Mesendoderm (in vitro differentiated cells): ENCODE results near the gene MAGIX.
A peak's percentile ranks its signal among the peaks of the same experiment; 100 is the strongest.

ENCODE experiments used
- DNase-seq: peaks from one replicate; pipeline ENCODE4 v3.0.0; 2013
- H2AK5ac ChIP-seq: 2 replicates; pipeline ENCODE4 v1.6.1; 2013; ENCODE audit warnings: low read length, inconsistent platforms
- H2BK120ac ChIP-seq: 2 replicates; pipeline ENCODE4 v1.6.1; 2013; ENCODE audit warnings: low read depth, mild to moderate bottlenecking, low read length, moderate library complexity, mixed read lengths
- H2BK15ac ChIP-seq: replicated peaks from 2 replicates; pipeline ENCODE4 v1.6.1; 2013; ENCODE audit warnings: low read depth, mild to moderate bottlenecking, moderate library complexity
- H2BK5ac ChIP-seq: 2 replicates; pipeline ENCODE4 v1.6.1; 2013; ENCODE audit warnings: low read length, inconsistent platforms
- H3K18ac ChIP-seq: 2 replicates; pipeline ENCODE4 v1.6.1; 2013; ENCODE audit warnings: mild to moderate bottlenecking, low read length, mixed read lengths
- H3K23ac ChIP-seq: one replicate; pipeline ENCODE4 v1.6.1; 2013; ENCODE audit warnings: low read length
- H3K27ac ChIP-seq: 2 replicates; pipeline ENCODE4 v1.5.1; 2013; ENCODE audit warnings: low read depth, mild to moderate bottlenecking, inconsistent platforms, low read length, moderate library complexity
- H3K27me3 ChIP-seq: 2 replicates; pipeline ENCODE4 v1.6.1; 2013; ENCODE audit warnings: low read length, control low read depth, mild to moderate bottlenecking, inconsistent platforms; ENCODE audit not compliant: insufficient read depth, poor library complexity
- H3K36me3 ChIP-seq: 2 replicates; pipeline ENCODE4 v1.6.1; 2013; ENCODE audit warnings: low read length, inconsistent platforms; ENCODE audit not compliant: control insufficient read depth, insufficient read depth
- H3K4ac ChIP-seq: one replicate; pipeline ENCODE4 v1.6.1; 2013; ENCODE audit warnings: low read depth, mild to moderate bottlenecking, low read length, moderate library complexity
- H3K4me1 ChIP-seq: 2 replicates; pipeline ENCODE4 v1.6.1; 2013; ENCODE audit warnings: low read depth, low read length, inconsistent platforms; ENCODE audit not compliant: control insufficient read depth
- H3K4me2 ChIP-seq: 2 replicates; pipeline ENCODE4 v1.6.1; 2013; ENCODE audit warnings: low read length
- H3K4me3 ChIP-seq: 2 replicates; pipeline ENCODE4 v1.5.1; 2013; ENCODE audit warnings: mild to moderate bottlenecking, low read length
- H3K56ac ChIP-seq: one replicate; pipeline ENCODE4 v1.6.1; 2013; ENCODE audit warnings: low read length
- H3K79me1 ChIP-seq: 2 replicates; pipeline ENCODE4 v1.6.1; 2013; ENCODE audit warnings: low read length, inconsistent platforms
- H3K79me2 ChIP-seq: 2 replicates; pipeline ENCODE4 v1.6.1; 2013; ENCODE audit warnings: mild to moderate bottlenecking, low read length; ENCODE audit not compliant: control insufficient read depth, insufficient read depth
- H3K9ac ChIP-seq: 2 replicates; pipeline ENCODE4 v1.6.1; 2013; ENCODE audit warnings: low read length, inconsistent platforms
- H4K5ac ChIP-seq: one replicate; pipeline ENCODE4 v1.6.1; 2013; ENCODE audit warnings: low read length
- H4K8ac ChIP-seq: one replicate; pipeline ENCODE4 v1.6.1; 2013; ENCODE audit warnings: low read depth, mild to moderate bottlenecking, control low read depth, low read length, moderate library complexity
- WGBS: extraction: QIAGEN DNeasy Blood & Tissue Kit; methylation state at CpG from one replicate; pipeline ENCODE4 v1.1.7; 2013; ENCODE audit warnings: low lambda C conversion rate, missing lambda C conversion rate; ENCODE audit not compliant: insufficient coverage; ENCODE audit errors: extremely low coverage; 5-methylcytosine and 5-hydroxymethylcytosine counted together

MAGIX gene

DNA sequence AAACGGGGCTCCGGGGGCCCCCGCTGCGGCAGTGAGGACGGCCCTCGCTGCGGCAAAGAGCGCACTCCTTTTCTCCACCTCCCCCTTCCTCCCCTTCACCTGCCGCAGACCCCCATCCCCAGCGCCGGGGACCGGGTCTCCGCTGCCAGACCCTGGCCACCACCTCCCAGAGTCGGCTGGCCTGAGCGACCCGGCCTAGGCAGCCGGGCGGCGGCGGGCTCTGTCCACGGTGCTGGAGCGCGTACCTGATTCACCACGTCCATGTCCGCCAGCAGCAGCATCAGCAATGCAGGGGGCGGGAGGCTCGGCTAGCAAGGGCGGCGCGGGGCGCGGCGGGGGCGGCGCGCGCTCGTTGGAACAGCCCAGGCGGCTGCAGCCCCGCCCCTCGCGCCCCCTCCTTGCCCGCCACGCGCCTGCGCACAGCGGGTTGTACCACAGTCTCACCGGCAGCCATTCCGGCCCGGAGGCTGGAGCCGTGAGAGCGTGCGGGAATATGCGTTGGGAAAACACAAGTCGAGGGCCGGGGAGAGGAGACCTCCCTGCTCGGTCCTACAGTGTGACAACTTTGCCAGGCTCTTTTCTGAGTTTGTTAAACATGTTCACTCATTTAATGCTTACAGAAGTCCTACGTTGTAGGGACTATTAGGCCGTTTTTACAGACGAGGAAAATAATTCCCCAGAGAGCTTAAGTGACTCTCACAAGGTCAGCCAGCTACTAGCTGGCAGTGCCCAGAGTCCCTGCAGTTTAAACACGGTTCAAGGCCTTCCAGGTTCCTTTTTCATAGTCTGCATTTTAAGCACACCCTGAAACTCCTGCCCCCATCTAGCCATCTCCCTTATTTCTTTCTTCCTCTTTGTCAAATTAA, 37.6 kb downstream of the MAGIX start, which contains the start of gene SYP:
SYP (minus strand) TSS at position 288 of the 866 bp plus-strand sequence; CDS start at position 281, 7 bp downstream.
- no peak within 1 kb of the TSS for H4K8ac ChIP-seq
- no peak within 1 kb of the TSS for H3K4me3 ChIP-seq
- DNase-seq = peak; percentile 92
- no peak within 1 kb of the TSS for H2BK120ac ChIP-seq
- no peaks in the 10 kb centered on the region for H3K79me1 ChIP-seq
- no peaks in the 10 kb centered on the region for H3K79me2 ChIP-seq
- H3K27me3 ChIP-seq = no peaks in the 10 kb centered on the region
- H2BK15ac ChIP-seq = no peak within 1 kb of the TSS
- no peak within 1 kb of the TSS for H3K23ac ChIP-seq
- no peak within 1 kb of the TSS for H3K4ac ChIP-seq
- no peak within 1 kb of the TSS for H2AK5ac ChIP-seq
- peak within 1 kb of the TSS; percentile 49 for H3K9ac ChIP-seq
- peak within 1 kb of the TSS; percentile 60 for H3K56ac ChIP-seq
- no peak within 1 kb of the TSS for H3K18ac ChIP-seq
- no peaks in the 10 kb centered on the region for H3K4me1 ChIP-seq
- H2BK5ac ChIP-seq = no peak within 1 kb of the TSS
- H4K5ac ChIP-seq = no peak within 1 kb of the TSS
- no peak within 1 kb of the TSS for H3K27ac ChIP-seq
- no CpG with 5 or more reads among the region's 61 CpGs for WGBS
- no peaks in the 10 kb centered on the region for H3K36me3 ChIP-seq
- no peak within 1 kb of the TSS for H3K4me2 ChIP-seq

DNA sequence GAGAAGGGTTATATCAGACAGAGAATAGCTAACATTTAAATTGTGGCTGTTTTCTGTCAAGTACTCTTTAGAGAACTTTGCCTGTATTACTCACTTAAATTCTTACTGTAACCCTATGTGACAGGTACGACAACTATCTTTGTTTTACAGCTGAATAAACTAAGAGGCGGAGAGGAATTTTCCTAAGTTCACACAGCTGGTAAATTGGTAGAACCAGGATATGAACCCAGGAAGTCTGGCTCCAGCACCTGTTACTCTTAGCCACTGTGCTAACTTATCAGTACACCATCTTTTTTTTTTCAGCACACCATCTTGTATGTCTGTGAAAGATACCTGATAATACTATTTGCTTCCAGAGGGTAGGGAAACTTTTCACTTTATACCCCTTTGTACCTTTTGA, 39.5 kb downstream of the MAGIX start:
- Histone ChIP-seq H4K5ac (no peak overlapping the region), H3K18ac (no peak overlapping the region), H2AK5ac (no peak overlapping the region), H3K79me2 (no peaks in the 10 kb centered on the region), H2BK15ac (no peak overlapping the region), H3K4me1 (no peaks in the 10 kb centered on the region), H3K36me3 (no peaks in the 10 kb centered on the region), H4K8ac (no peak overlapping the region), H2BK120ac (no peak overlapping the region), H2BK5ac (no peak overlapping the region), H3K23ac (no peak overlapping the region), H3K56ac (no peak overlapping the region), H3K9ac (no peak overlapping the region), H3K79me1 (no peaks in the 10 kb centered on the region), H3K27ac (no peak overlapping the region), H3K4me2 (no peak overlapping the region), H3K4me3 (no peak overlapping the region), H3K4ac (no peak overlapping the region), H3K27me3 (no peaks in the 10 kb centered on the region)
- no peak for DNase-seq
- WGBS = no CpG with 5 or more reads among the region's 2 CpGs

DNA sequence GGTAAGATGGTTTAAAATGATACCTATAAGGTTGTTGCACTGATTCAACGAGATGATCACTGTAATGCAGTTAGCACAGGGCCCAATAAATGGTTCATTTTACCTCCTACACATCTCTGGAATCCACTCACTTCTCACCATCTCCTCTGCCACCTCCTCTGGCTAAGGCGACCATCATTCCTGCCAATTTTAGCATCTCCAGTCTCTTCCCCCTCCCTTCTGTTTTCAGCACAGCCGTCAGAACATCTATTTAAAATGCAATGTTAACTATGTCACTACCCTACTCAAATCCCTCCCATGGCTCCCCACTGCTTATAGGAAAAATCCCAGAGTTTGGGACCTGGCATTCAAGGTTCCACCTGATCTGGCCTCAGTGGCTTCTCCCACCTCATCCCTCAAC, 41.0 kb downstream of the MAGIX start:
- Histone ChIP-seq H2BK120ac (no peak overlapping the region), H3K4me2 (no peak overlapping the region), H3K27me3 (no peaks in the 10 kb centered on the region), H2BK5ac (no peak overlapping the region), H3K79me1 (no peaks in the 10 kb centered on the region), H2BK15ac (no peak overlapping the region), H3K56ac (no peak overlapping the region), H3K27ac (no peak overlapping the region), H3K9ac (no peak overlapping the region), H3K79me2 (no peaks in the 10 kb centered on the region), H2AK5ac (no peak overlapping the region), H3K4me3 (no peak overlapping the region), H3K18ac (no peak overlapping the region), H3K23ac (no peak overlapping the region), H4K5ac (no peak overlapping the region), H3K36me3 (no peaks in the 10 kb centered on the region), H3K4ac (no peak overlapping the region), H3K4me1 (no peaks in the 10 kb centered on the region), H4K8ac (no peak overlapping the region)
- WGBS = no CpG with 5 or more reads among the region's 3 CpGs
- DNase-seq = no peak

DNA sequence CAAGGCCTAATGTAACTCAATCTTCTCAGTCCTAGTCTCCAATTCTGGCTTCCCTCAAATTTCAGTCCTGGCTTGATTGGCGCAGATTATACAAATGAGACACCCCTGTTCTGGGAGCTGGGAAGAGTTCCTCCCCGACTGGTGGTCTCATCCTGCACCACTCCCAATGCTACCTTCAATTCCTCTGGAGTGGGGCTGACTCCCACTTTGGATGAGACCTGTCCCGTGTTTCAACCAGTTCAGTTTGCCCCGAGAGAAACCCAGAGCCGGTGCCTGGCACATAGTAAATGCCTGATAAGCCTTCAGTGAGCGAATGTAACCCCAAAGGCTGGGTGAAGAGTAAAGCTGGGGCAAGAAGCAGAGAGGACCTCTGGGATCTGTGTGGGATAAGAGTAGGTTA, 41.5 kb downstream of the MAGIX start:
- no peak overlapping the region for H3K9ac ChIP-seq
- H2AK5ac ChIP-seq = no peak overlapping the region
- no CpG with 5 or more reads among the region's 6 CpGs for WGBS
- no peaks in the 10 kb centered on the region for H3K27me3 ChIP-seq
- no peak overlapping the region for H3K4me2 ChIP-seq
- no peak for DNase-seq
- no peak overlapping the region for H2BK5ac ChIP-seq
- H3K4me1 ChIP-seq = no peaks in the 10 kb centered on the region
- no peak overlapping the region for H3K4me3 ChIP-seq
- no peak overlapping the region for H2BK15ac ChIP-seq
- no peak overlapping the region for H3K4ac ChIP-seq
- H3K79me1 ChIP-seq = no peaks in the 10 kb centered on the region
- H3K23ac ChIP-seq = no peak overlapping the region
- no peaks in the 10 kb centered on the region for H3K36me3 ChIP-seq
- H4K8ac ChIP-seq = no peak overlapping the region
- no peak overlapping the region for H4K5ac ChIP-seq
- H3K27ac ChIP-seq = no peak overlapping the region
- H3K18ac ChIP-seq = no peak overlapping the region
- H2BK120ac ChIP-seq = no peak overlapping the region
- no peak overlapping the region for H3K56ac ChIP-seq
- no peaks in the 10 kb centered on the region for H3K79me2 ChIP-seq

DNA sequence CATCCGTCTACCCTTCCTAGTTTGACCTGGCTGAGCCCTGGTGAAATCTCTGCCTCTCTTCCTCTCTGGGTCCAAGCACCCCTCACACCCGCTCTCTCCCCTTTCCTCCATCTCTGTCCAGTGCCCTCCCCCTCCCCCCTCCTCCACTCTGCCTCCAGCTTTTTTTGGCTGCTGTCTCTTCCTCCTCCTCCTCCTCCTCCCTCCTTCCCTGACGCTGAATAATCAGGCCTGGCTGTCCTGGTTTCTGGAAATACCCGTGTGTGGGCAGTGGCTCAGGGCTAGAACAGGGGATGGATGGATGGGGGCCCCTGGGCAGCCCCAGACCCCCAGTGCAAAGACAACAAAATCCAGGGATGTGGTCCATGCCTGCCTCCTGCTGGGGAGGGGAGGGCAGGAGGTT, 42.2 kb downstream of the MAGIX start:
- Histone ChIP-seq H3K23ac (no peak overlapping the region), H3K4me1 (no peaks in the 10 kb centered on the region), H2AK5ac (no peak overlapping the region), H3K79me2 (no peaks in the 10 kb centered on the region), H2BK15ac (no peak overlapping the region), H4K8ac (no peak overlapping the region), H4K5ac (no peak overlapping the region), H3K79me1 (no peaks in the 10 kb centered on the region), H3K4ac (no peak overlapping the region), H3K36me3 (no peaks in the 10 kb centered on the region), H2BK120ac (no peak overlapping the region), H3K27me3 (no peaks in the 10 kb centered on the region), H3K4me2 (no peak overlapping the region), H3K4me3 (no peak overlapping the region), H3K9ac (no peak overlapping the region), H3K56ac (no peak overlapping the region), H2BK5ac (no peak overlapping the region), H3K27ac (no peak overlapping the region), H3K18ac (no peak overlapping the region)
- WGBS = no CpG with 5 or more reads among the region's 4 CpGs
- DNase-seq = no peak

DNA sequence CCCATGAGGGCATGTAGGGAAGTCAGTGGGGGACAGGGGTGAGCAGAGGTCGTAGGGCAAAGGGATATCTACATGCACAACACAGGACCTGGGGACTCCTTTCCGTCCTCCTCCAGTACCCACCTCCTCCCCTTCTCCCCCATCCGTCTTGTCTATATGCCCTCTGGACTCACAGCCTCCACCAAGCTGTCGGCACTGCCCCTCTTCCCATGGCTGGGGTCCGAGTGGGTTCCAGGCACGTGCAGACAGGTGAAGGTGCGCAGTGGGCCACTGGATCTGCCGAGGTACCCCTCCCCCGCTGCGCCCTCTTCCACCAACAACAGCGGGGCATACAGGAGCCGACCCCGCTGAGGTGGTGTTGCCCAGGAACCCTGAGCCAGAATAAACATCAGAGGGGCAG, 42.9 kb downstream of the MAGIX start:
- Histone ChIP-seq H4K8ac (no peak overlapping the region), H2BK15ac (no peak overlapping the region), H2BK120ac (no peak overlapping the region), H3K9ac (no peak overlapping the region), H3K27me3 (no peaks in the 10 kb centered on the region), H3K79me1 (no peaks in the 10 kb centered on the region), H3K4me2 (no peak overlapping the region), H3K4ac (no peak overlapping the region), H2AK5ac (no peak overlapping the region), H3K36me3 (no peaks in the 10 kb centered on the region), H3K4me1 (no peaks in the 10 kb centered on the region), H3K4me3 (no peak overlapping the region), H3K23ac (no peak overlapping the region), H3K18ac (no peak overlapping the region), H2BK5ac (no peak overlapping the region), H3K79me2 (no peaks in the 10 kb centered on the region), H3K27ac (no peak overlapping the region), H3K56ac (no peak overlapping the region), H4K5ac (no peak overlapping the region)
- no CpG with 5 or more reads among the region's 13 CpGs for WGBS
- DNase-seq = no peak
